IMR-90 (cell line): ENCODE data around the gene C3orf22. TPM values are rescaled to one million over a fixed set of nuclear protein-coding genes. Genes with fewer than 3 reads are reported as not detected.

ENCODE experiments used
- ATAC-seq: fragments of 200-7000 bp; cut with Tn5 transposase; 2 replicates; pipeline ENCODE4 v1.9.1; 2020; ENCODE audit warnings: low read depth, mild to moderate bottlenecking, moderate library complexity
- BruUV-seq: library from RNA; stranded (reverse); fragments of 400-500 nt; replicated peaks from 2 replicates; lab custom pipeline; 2021; lab: Mats Ljungman, UMichigan
- CTCF ChIA-PET: fragments of 300-600 bp; formaldehyde crosslinking; extraction: SDS; loops from one replicate; lab custom pipeline; 2021; ENCODE audit warnings: antibody characterized with exemption; lab: Yijun Ruan, JAX
- POLR2A ChIA-PET: fragments of 300-600 bp; sonication (Branson Sonifier 250); formaldehyde crosslinking; loops from one replicate; lab custom pipeline; 2022; ENCODE audit warnings: antibody characterized with exemption; ENCODE audit not compliant: unreplicated experiment; lab: Charles Lee
- DNase-seq: peaks from one replicate; pipeline ENCODE4 v3.0.0; 2013
- H2AFZ ChIP-seq: replicated peaks from 2 replicates; pipeline ENCODE3; 2013; ENCODE audit warnings: low read length, mild to moderate bottlenecking; ENCODE audit not compliant: poor library complexity
- H2AK5ac ChIP-seq: 2 replicates; pipeline ENCODE4 v1.6.1; 2013; ENCODE audit warnings: low read depth, low read length, inconsistent platforms
- H2AK9ac ChIP-seq: replicated peaks from 2 replicates; pipeline ENCODE3; 2013; ENCODE audit warnings: mild to moderate bottlenecking, low read depth, low read length, moderate library complexity; ENCODE audit not compliant: poor library complexity
- H2BK120ac ChIP-seq: 2 replicates; pipeline ENCODE4 v1.6.1; 2013; ENCODE audit warnings: low read depth, low read length, inconsistent platforms
- H2BK15ac ChIP-seq: 3 replicates; pipeline ENCODE4 v1.6.1; 2013; ENCODE audit warnings: low read depth, low read length, inconsistent platforms
- H2BK20ac ChIP-seq: 2 replicates; pipeline ENCODE4 v1.6.1; 2013; ENCODE audit warnings: low read depth, mild to moderate bottlenecking, inconsistent platforms, low read length, moderate library complexity
- H2BK5ac ChIP-seq: 2 replicates; pipeline ENCODE4 v1.6.1; 2013; ENCODE audit warnings: mild to moderate bottlenecking, low read depth, low read length, inconsistent platforms; ENCODE audit not compliant: poor library complexity, severe bottlenecking
- H3K14ac ChIP-seq: replicated peaks from 2 replicates; pipeline ENCODE4 v1.6.1; 2013; ENCODE audit warnings: low read depth, low read length, inconsistent platforms
- H3K18ac ChIP-seq: 2 replicates; pipeline ENCODE4 v1.6.1; 2013; ENCODE audit warnings: low read depth, low read length, control low read depth
- H3K23ac ChIP-seq: 2 replicates; pipeline ENCODE4 v1.6.1; 2013; ENCODE audit warnings: low read depth, low read length, inconsistent platforms
- H3K27ac ChIP-seq: 2 replicates; pipeline ENCODE4 v1.5.1; 2013; ENCODE audit warnings: mild to moderate bottlenecking, control low read depth, low read length; ENCODE audit not compliant: insufficient read depth
- H3K27me3 ChIP-seq: 2 replicates; pipeline ENCODE4 v1.6.1; 2013; ENCODE audit warnings: low read length; ENCODE audit not compliant: control insufficient read depth, insufficient read depth
- H3K36me3 ChIP-seq: 2 replicates; pipeline ENCODE4 v1.6.1; 2013; ENCODE audit warnings: low read length, mixed read lengths; ENCODE audit not compliant: control insufficient read depth, insufficient read depth
- H3K4ac ChIP-seq: 2 replicates; pipeline ENCODE4 v1.6.1; 2013; ENCODE audit warnings: low read depth, low read length, inconsistent platforms
- H3K4me1 ChIP-seq: 2 replicates; pipeline ENCODE4 v1.6.1; 2013; ENCODE audit warnings: low read length, mixed read lengths; ENCODE audit not compliant: control insufficient read depth, insufficient read depth
- H3K4me2 ChIP-seq: 2 replicates; pipeline ENCODE4 v1.6.1; 2013; ENCODE audit warnings: low read depth, mild to moderate bottlenecking, control low read depth, low read length, moderate library complexity
- H3K4me3 ChIP-seq: 2 replicates; pipeline ENCODE4 v1.5.1; 2013; ENCODE audit warnings: low read depth, mild to moderate bottlenecking, control low read depth, low read length, moderate library complexity; ENCODE audit not compliant: insufficient read depth
- H3K56ac ChIP-seq: 2 replicates; pipeline ENCODE4 v1.6.1; 2013; ENCODE audit warnings: low read length, inconsistent platforms; ENCODE audit not compliant: insufficient read depth; ENCODE audit errors: extremely low read depth
- H3K79me1 ChIP-seq, 2 experiments: 2 replicates each; pipeline ENCODE4 v1.6.1; 2013; ENCODE audit warnings: low read length in 2 of 2, inconsistent platforms in 1 of 2, low read depth in 1 of 2
- H3K9ac ChIP-seq: 2 replicates; pipeline ENCODE4 v1.6.1; 2013; ENCODE audit warnings: low read depth, low read length, control low read depth
- H3K9me1 ChIP-seq: 2 replicates; pipeline ENCODE4 v1.6.1; 2013; ENCODE audit warnings: low read length, inconsistent platforms; ENCODE audit not compliant: insufficient read depth
- H3K9me3 ChIP-seq: 2 replicates; pipeline ENCODE4 v1.6.1; 2013; ENCODE audit warnings: low read length; ENCODE audit not compliant: control insufficient read depth, insufficient read depth
- H4K20me1 ChIP-seq: 2 replicates; pipeline ENCODE4 v1.6.1; 2013; ENCODE audit warnings: low read length, inconsistent platforms; ENCODE audit not compliant: insufficient read depth
- H4K5ac ChIP-seq: 2 replicates; pipeline ENCODE4 v1.6.1; 2013; ENCODE audit warnings: mild to moderate bottlenecking, low read depth, low read length, control low read depth
- H4K8ac ChIP-seq, 2 experiments: 2 replicates each; pipeline ENCODE4 v1.6.1; 2013; ENCODE audit warnings: low read depth in 2 of 2, low read length in 2 of 2, control low read depth in 1 of 2, inconsistent platforms in 1 of 2
- H4K91ac ChIP-seq: 2 replicates; pipeline ENCODE4 v1.6.1; 2013; ENCODE audit warnings: low read depth, low read length, inconsistent platforms; ENCODE audit not compliant: insufficient read depth
- CEBPB ChIP-seq: IDR thresholded peaks from 2 replicates; pipeline ENCODE4 v1.6.1; 2012; ENCODE audit warnings: low read depth, low read length, improper control_type of control experiment
- CTCF ChIP-seq: conservative IDR thresholded peaks from 2 replicates; pipeline ENCODE4 v1.5.1; 2012; ENCODE audit warnings: mild to moderate bottlenecking, low read depth, low read length, improper control_type of control experiment
- ELK1 ChIP-seq: fragments of 150-350 bp; IDR thresholded peaks from 2 replicates; pipeline ENCODE4 v1.6.1; 2016; ENCODE audit warnings: low read depth, mild to moderate bottlenecking, low read length, moderate library complexity, borderline replicate concordance
- FOS ChIP-seq: fragments of 150-350 bp; IDR thresholded peaks from 2 replicates; pipeline ENCODE4 v1.6.1; 2016; ENCODE audit warnings: low read depth, low read length
- MXI1 ChIP-seq: IDR thresholded peaks from 2 replicates; pipeline ENCODE4 v1.6.1; 2012; ENCODE audit warnings: low read depth, mild to moderate bottlenecking, low read length, moderate library complexity, borderline replicate concordance
- NFE2L2 ChIP-seq: fragments of 150-350 bp; IDR thresholded peaks from 2 replicates; pipeline ENCODE4 v1.6.1; 2016; ENCODE audit warnings: low read depth, mild to moderate bottlenecking, low read length
- RAD21 ChIP-seq: IDR thresholded peaks from 2 replicates; pipeline ENCODE4 v1.6.1; 2012; ENCODE audit warnings: low read length, improper control_type of control experiment
- WGBS, 2 experiments: methylation state at CpG; one replicate each; pipeline versions ENCODE4 v1.1.5 to v1.1.7; 2013; ENCODE audit warnings: missing lambda C conversion rate in 2 of 2; ENCODE audit not compliant: insufficient read length in 1 of 2; ENCODE audit errors: extremely low coverage in 2 of 2; 5-methylcytosine and 5-hydroxymethylcytosine counted together
- dilution Hi-C: fragments of 300-500 bp; cut with HindIII; formaldehyde crosslinking; loops from one replicate; pipeline ENCODE4 v1.14.3; 2018; ENCODE audit warnings: low sequenced_read_pairs; ENCODE audit not compliant: unreplicated experiment
- in situ Hi-C: fragments of 300-500 bp; cut with MboI; formaldehyde crosslinking; loops from 3 replicates; pipeline ENCODE4 v1.14.3; 2019; ENCODE audit warnings: low sequenced_read_pairs, inconsistent platforms, mixed read lengths
- intact Hi-C: fragments of 100-400 bp; cut with micrococcal nuclease; formaldehyde crosslinking; loops from 2 replicates; pipeline ENCODE4 v1.10.0; 2022
- polyA plus RNA-seq, 3 experiments: library from polyadenylated mRNA; depleted of rRNA; stranded (reverse); fragments of >200 nt; gene quantifications; 2 replicates each; pipeline ENCODE4 v1.2.3, GENCODE V29; 2012; ENCODE audit warnings: low replicate concordance in 1 of 3
- total RNA-seq: library from RNA; depleted of rRNA; stranded (reverse); fragments of >200 nt; gene quantifications from 2 replicates; pipeline ENCODE4 v1.2.3, GENCODE V29; 2012

Gene C3orf22
- total and polyA plus RNA-seq, 2 of the 4 experiments (the other 2 are of a cell fraction): not detected

DNA sequence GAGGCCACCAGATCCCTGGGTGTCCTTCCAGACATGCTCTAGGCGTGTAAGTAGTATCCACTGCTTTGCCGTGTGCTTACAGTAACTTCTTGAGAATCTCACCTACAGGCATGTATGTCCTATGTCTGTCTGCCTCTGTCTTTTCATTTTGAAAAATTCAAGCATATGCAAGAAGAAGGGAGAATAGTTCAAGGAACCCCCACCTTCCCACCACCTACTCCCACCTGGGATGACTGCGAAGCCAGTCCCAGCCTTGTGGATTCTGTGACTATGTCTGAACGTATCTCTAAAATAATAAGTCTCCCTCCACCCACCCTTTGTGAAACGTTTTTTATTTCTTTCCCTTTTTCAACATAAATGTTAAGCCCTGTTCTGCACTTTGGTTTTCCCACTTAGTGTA, 19.8 kb downstream of the C3orf22 start:
- POLR2A ChIA-PET: no interaction called here
- no TSS peak for BruUV-seq

More for the DNA sequence above, 19.8 kb downstream of the C3orf22 start:
- no peak for TF ChIP-seq RAD21
- no peak for TF ChIP-seq CEBPB
- no peak for TF ChIP-seq NFE2L2
- no peak for TF ChIP-seq FOS
- no peak for TF ChIP-seq CTCF
- TF ChIP-seq ELK1: no peak
- TF ChIP-seq MXI1: no peak
- intact Hi-C loops: no loop called here
- Histone ChIP-seq H3K27ac (no peak overlapping the region), H4K8ac (no peak overlapping the region), H3K4me2 (no peak overlapping the region), H3K9ac (no peak overlapping the region), H3K18ac (no peak overlapping the region), H3K4me1 (peaks cover 6% of the 10 kb centered on the region), H3K4ac (no peak overlapping the region; the same call in 1 of the 2 replicates), H3K27me3 (peaks cover 43% of the 10 kb centered on the region), H4K91ac (no peak overlapping the region), H3K56ac (no peak overlapping the region), H2BK15ac (no peak overlapping the region), H2AK9ac (no peak overlapping the region), H4K20me1 (no peaks in the 10 kb centered on the region), H2AK5ac (no peak overlapping the region; the same call in 1 of the 2 replicates), H3K9me3 (no peaks in the 10 kb centered on the region; the same call in 1 of the 2 replicates), H2BK5ac (no peak overlapping the region), H3K36me3 (no peaks in the 10 kb centered on the region), H3K14ac (no peak overlapping the region), H3K9me1 (peaks cover 12% of the 10 kb centered on the region), H2AFZ (no peak overlapping the region), H2BK20ac (no peak overlapping the region), H3K23ac (no peak overlapping the region), H2BK120ac (no peak overlapping the region), H4K5ac (no peak overlapping the region), H3K4me3 (no peak overlapping the region), H3K79me1 (no peaks in the 10 kb centered on the region)
- DNase-seq (no peak), ATAC-seq (no peak)
- CTCF ChIA-PET: no interaction called here
- dilution Hi-C loops: no loop called here
- in situ Hi-C loops: no loop called here
- WGBS, 2 experiments: no CpG with 5 or more reads among the region's 5 CpGs
